ENCODE results near the gene TCF7L2.

- no peak for TF ChIP-seq CTCF (conservative IDR thresholded peaks at IDR 0.05)
- TF ChIP-seq ZFX (IDR thresholded peaks at IDR 0.05), result no peak
Observed at GRCh38 chr10:113003052-113003451, 53.0 kb downstream of the TCF7L2 start.
